ENCODE measurements around the gene MARCHF4. TPM values are rescaled to one million over a fixed set of nuclear protein-coding genes. Genes with fewer than 3 reads are reported as not detected.

Gene MARCHF4
- total RNA-seq, 4 donors from 2014 or later, result not detected

DNA sequence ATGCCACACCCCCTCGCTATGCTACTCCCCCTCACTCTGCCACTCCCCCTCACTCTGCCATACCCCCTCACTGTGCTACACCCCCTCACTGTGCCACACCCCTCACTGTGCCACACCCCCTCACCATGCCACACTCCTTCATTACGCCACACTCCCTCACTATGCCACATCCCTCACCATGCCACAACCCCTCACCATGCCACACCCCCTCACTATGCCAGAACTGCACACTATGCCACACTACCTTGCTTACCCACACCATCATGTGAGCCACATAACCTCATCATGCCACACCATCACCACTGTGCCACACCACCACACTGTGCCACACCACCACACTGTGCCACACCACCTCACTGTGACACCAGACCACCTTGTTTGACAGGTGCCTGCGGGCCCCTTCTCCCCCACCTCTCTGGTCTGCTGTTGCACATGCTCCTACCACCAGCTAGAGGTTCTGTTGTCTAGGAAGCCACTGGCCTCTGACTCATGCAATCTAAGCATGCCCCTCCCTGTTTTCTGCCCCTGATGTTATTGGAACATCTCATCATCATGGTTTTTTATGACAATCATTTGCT lies 22.0 kb downstream of the MARCHF4 start:
- no peak for ATAC-seq (ENCODE audit: low FRiP score)
- TF ChIP-seq, protein P1, sequence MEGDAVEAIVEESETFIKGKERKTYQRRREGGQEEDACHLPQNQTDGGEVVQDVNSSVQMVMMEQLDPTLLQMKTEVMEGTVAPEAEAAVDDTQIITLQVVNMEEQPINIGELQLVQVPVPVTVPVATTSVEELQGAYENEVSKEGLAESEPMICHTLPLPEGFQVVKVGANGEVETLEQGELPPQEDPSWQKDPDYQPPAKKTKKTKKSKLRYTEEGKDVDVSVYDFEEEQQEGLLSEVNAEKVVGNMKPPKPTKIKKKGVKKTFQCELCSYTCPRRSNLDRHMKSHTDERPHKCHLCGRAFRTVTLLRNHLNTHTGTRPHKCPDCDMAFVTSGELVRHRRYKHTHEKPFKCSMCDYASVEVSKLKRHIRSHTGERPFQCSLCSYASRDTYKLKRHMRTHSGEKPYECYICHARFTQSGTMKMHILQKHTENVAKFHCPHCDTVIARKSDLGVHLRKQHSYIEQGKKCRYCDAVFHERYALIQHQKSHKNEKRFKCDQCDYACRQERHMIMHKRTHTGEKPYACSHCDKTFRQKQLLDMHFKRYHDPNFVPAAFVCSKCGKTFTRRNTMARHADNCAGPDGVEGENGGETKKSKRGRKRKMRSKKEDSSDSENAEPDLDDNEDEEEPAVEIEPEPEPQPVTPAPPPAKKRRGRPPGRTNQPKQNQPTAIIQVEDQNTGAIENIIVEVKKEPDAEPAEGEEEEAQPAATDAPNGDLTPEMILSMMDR (IDR thresholded peaks at IDR 0.05), result no peak
- DNase-seq (ENCODE audit: low spot score), result no peak

DNA sequence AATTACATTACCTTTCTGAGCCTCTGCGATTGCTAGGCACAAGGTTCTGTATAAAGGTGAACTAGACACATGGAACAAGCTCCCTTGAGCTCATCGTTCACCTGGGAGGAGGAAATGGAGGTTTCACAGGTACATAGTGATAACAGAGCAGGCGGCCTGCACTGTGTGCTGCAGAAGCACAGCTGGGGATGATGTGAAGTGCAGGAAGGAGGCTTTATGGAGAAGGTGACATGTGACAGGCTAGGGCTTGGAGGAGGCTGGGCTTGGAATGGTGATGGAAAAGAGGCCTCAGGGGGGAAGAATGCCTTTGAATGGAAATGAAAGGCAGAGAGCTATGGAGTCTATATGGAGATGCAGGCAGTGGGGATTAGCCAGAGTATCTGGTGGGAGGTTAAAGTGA lies 22.9 kb downstream of the MARCHF4 start:
- DNase-seq (ENCODE audit: low spot score) (no peak), ATAC-seq (ENCODE audit: low FRiP score) (no peak)
- TF ChIP-seq, protein P1 (IDR thresholded peaks at IDR 0.05), result no peak

DNA sequence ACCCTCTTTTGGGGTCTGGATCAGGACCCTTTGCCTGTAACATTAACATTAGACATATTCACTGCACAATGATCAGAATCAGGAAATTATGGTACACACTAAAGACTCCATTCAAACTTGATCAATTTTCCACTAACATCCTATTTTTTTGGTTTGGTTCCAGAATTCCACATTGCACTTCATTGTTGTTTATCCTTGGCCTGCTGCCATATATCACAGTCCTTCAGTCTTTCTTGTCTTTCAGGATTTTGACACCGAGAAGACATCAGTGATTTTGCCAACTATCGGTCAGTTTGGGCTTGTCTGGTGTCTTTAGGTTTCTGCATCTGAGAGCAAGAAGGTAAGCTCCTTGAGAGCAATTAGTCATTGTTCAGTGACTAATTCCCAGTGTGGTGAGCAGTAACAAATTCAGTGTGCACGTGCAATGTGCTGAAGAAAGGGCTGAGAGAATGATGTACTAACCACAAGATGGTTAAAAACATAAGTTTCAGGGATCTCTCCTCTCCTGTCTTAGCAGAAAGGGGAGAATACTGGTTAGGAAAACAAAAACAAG lies 23.5 kb downstream of the MARCHF4 start:
- TF ChIP-seq, protein P1 (IDR thresholded peaks at IDR 0.05), result no peak
- DNase-seq (ENCODE audit: low spot score) (no peak), ATAC-seq (ENCODE audit: low FRiP score) (no peak)

DNA sequence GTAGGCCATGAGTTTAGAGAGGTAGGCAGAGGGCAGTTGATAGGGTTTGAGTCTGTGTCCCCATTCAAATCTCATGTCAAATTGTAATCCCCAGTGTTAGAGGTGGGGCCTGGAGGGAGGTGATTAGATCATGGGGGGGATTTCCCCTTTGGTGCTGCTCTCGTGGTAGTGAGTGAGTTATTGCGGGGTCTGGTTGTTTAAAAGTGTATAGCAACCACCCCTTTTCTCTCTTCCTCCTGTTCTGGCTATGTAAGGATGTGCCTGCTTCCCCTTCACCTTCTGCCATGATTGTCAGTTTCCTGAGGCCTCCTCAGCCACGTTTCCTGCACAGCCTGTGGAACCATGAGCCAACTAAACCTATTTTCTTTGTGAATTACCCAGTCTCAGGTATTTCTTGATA lies 25.5 kb downstream of the MARCHF4 start:
- ATAC-seq (ENCODE audit: low FRiP score) (no peak), DNase-seq (ENCODE audit: low spot score) (no peak)
- TF ChIP-seq, protein P1 (IDR thresholded peaks at IDR 0.05), result no peak

DNA sequence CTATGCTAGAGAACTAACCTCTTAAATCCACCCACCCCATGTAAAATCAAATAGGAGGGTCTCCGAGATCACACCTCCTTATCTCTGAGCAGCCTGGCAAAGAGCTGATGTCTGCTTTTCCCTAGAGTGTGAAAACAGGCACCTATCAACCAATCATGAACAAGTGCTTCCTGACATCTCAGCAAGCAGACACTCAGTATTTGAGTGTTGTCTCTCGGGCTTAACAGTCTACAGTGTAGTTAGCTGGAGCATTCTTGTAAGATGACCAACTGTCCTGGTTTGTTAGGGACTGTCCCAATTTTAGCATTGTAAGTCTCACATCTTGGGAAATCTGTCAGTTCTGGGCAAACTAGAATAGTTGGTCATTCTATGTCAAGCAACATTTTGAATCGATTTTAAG lies 26.4 kb downstream of the MARCHF4 start:
- no peak for DNase-seq (ENCODE audit: low spot score)
- ATAC-seq (ENCODE audit: low FRiP score), result no peak
- TF ChIP-seq, protein P1 (IDR thresholded peaks at IDR 0.05), result no peak

DNA sequence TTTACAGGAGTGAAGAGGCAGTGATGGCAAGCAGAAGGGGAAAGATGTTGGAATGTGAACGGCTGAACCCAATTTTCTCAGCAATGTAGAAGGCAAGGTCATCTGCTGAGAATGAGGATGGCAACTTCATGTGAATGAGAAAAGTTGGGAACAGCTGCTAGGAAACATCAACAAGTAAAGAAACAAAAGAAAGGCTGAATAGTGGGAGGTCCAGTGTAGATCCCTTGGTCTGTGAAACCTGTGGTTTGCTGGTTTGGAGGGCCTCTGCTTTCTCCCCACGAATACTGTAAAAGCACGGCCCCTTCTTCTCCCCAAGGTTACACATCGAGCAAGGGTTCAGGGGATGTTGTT lies 27.4 kb downstream of the MARCHF4 start:
- ATAC-seq (ENCODE audit: low FRiP score), result no peak
- no peak for DNase-seq (ENCODE audit: low spot score)
- TF ChIP-seq, protein P1 (IDR thresholded peaks at IDR 0.05), result no peak

DNA sequence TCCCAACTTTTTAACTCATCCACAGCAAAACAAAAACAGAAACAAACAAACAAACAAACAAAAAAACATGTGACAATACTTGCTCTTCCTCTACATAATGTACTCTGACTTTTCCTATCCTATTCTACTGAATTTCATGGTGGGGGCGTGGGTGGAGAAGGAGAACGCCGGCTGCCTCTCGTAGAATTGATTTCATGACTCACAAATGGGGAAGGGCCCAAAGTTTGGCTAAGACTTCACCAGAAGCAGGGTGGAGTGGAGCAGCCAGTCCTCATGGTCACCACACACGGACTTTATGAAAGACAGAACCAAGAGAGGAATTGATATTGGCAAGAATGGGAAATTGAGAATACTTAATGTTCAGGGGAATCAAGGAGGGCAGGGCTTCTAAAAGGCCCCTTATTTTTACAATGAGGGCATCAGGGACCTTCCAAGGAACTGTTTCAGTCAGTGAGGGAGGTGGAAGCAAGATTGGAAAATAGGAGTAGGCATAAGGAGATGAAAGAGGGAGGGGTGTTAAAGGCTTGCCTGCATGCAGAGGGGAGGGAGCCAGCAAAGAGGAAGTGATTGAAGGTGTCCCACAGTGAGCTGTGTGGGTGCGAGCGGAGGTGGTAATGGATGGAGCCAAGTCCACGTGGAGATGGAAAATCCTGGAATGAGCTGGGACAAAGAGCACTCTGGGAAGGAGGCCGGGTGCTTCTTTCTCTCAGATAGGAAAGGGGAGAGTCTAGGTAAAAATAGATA lies 27.9 kb downstream of the MARCHF4 start:
- ATAC-seq (ENCODE audit: low FRiP score) (no peak), DNase-seq (ENCODE audit: low spot score) (no peak)
- TF ChIP-seq, protein P1 (IDR thresholded peaks at IDR 0.05), result no peak
